ENCODE measurements around the gene MAU2.
A peak's percentile ranks its signal among the peaks of the same experiment; 100 is the strongest.
"Not testable (repeated sequence)": the region's sequence is repeated elsewhere in the genome, so short reads cannot be mapped to it uniquely, and the experiment has no call there.

Gene MAU2

GRCh38 chr19:19379527-19379926 lies 58.9 kb downstream of the MAU2 start:
- CTCF ChIA-PET, result interaction anchor here (1.3 to 7.0 kb wide), 4 partner anchors 9 to 111 kb away, joined by 3 to 41 read pairs (median 12); no protein-coding TSS in a partner anchor
- no peak for DNase-seq (ENCODE audit: low read depth, low spot score)
- POLR2A ChIA-PET, result interaction anchor here (0.6 kb wide), 1 partner anchor 9 kb away, joined by 3 read pairs; no protein-coding TSS in a partner anchor
- H3K4me3 ChIP-seq (ENCODE audit: low read depth, low read length), result no peak overlapping the region
- TF ChIP-seq CTCF (IDR thresholded peaks at IDR 0.05; ENCODE audit: insufficient read depth, low read length, missing control alignments), result no peak

GRCh38 chr19:19380316-19380715 lies 59.7 kb downstream of the MAU2 start:
- DNase-seq (ENCODE audit: low read depth, low spot score); H3K4me3 ChIP-seq (ENCODE audit: low read depth, low read length); POLR2A ChIA-PET: not testable (repeated sequence)
- CTCF ChIA-PET, result interaction anchor here (1.1 to 7.0 kb wide), 2 partner anchors 13 to 110 kb away, joined by 5 to 41 read pairs; no protein-coding TSS in a partner anchor

GRCh38 chr19:19381007-19381926 lies 60.6 kb downstream of the MAU2 start:
- H3K4me3 ChIP-seq (ENCODE audit: low read depth, low read length), result no peak overlapping the region
- no peak for DNase-seq (ENCODE audit: low read depth, low spot score)
- ChIA-PET CTCF (interaction anchor here (1.1 to 7.0 kb wide), 2 partner anchors 14 to 109 kb away, joined by 5 to 41 read pairs; no protein-coding TSS in a partner anchor), POLR2A (no interaction called here)
- no peak for TF ChIP-seq CTCF (IDR thresholded peaks at IDR 0.05; ENCODE audit: insufficient read depth, low read length, missing control alignments)

- TF ChIP-seq CTCF (IDR thresholded peaks at IDR 0.05; ENCODE audit: insufficient read depth, low read length, missing control alignments), result no peak
- POLR2A ChIA-PET, result no interaction called here
- H3K4me3 ChIP-seq (ENCODE audit: low read depth, low read length), result no peak overlapping the region
- CTCF ChIA-PET, result interaction anchor here (1.7 kb wide), 1 partner anchor 108 kb away, joined by 8 read pairs; no protein-coding TSS in a partner anchor
- DNase-seq (ENCODE audit: low read depth, low spot score), result no peak
These were observed 61.5 kb downstream of the MAU2 start for GRCh38 chr19:19382118-19382517.

- no peak for DNase-seq (ENCODE audit: low read depth, low spot score)
- peak overlapping the region; percentile 60 for H3K4me3 ChIP-seq (ENCODE audit: low read depth, low read length)
- CTCF ChIA-PET, result interaction anchor here (1.4 to 1.7 kb wide), 2 partner anchors 17 to 106 kb away, joined by 3 to 9 read pairs; no protein-coding TSS in a partner anchor
- POLR2A ChIA-PET, result interaction anchor here (1.4 kb wide), 1 partner anchor 22 kb away, joined by 5 read pairs; no protein-coding TSS in a partner anchor
- TF ChIP-seq CTCF (IDR thresholded peaks at IDR 0.05; ENCODE audit: insufficient read depth, low read length, missing control alignments), result no peak
These were observed 63.9 kb downstream of the MAU2 start for GRCh38 chr19:19384486-19384885.

- CTCF ChIA-PET, result interaction anchor here (1.4 to 1.7 kb wide), 3 partner anchors 18 to 105 kb away, joined by 3 to 9 read pairs (median 7); partner anchors contain the start of gene GATAD2A
- TF ChIP-seq CTCF (IDR thresholded peaks at IDR 0.05; ENCODE audit: insufficient read depth, low read length, missing control alignments), result peak; percentile 11
- POLR2A ChIA-PET, result interaction anchor here (0.8 to 1.4 kb wide), 6 partner anchors 12 to 103 kb away, joined by 3 to 9 read pairs (median 4); partner anchors contain the start of gene GATAD2A
- peak overlapping the region; percentile 72 for H3K4me3 ChIP-seq (ENCODE audit: low read depth, low read length)
- DNase-seq (ENCODE audit: low read depth, low spot score), result peak; percentile 97
These were observed 64.7 kb downstream of the MAU2 start for GRCh38 chr19:19385131-19385895.

All from AG04449 (cell line).